Midbrain (tissue), 1 donor: ENCODE results near the gene EXOC3L4.

Experiments
- DNase-seq: peaks from one replicate; lab custom pipeline; 2025; lab: John Stamatoyannopoulos, UW

EXOC3L4 gene

DNA sequence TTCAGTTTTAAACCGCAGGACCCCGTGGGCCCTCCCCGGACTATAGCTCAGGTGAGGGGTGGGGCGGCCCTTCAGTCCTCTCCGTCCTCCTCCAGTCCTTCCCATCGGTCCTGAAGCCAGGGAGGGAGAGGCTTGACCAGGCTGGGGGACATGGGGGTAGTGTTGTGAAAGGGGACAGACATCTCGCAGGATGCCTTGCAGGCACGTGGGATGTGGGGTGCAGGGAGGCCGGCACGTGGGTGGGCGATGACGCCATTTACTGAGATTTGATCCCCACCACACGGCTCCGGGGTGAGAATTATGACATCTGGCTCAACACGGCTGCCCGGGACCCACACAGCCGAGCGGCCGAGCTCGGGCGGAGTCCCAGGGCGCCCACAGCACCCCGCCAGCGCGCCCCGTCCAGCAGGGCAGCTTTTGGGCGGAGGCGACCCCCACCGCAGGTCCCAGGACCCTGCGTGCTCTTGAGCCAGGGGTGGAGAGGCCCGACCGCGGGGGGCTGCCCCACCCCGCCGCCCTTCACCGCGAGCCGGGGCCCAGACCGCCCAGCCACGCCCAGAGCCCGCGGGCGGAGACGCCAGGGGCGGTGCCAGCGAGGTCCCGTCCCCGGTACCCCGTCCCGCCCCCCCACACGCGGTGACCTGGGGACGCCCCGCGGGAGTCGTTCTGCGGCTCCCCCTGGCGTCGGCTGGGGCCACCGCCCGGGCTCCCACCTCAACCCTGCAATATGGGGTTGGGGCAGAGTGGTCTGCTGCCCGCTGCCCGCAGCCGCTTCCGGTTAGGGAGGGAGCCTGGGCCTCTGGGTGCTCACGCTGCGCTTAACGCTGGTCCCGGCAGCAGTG, 3.3 kb upstream of the EXOC3L4 start:
- no peak for DNase-seq

DNA sequence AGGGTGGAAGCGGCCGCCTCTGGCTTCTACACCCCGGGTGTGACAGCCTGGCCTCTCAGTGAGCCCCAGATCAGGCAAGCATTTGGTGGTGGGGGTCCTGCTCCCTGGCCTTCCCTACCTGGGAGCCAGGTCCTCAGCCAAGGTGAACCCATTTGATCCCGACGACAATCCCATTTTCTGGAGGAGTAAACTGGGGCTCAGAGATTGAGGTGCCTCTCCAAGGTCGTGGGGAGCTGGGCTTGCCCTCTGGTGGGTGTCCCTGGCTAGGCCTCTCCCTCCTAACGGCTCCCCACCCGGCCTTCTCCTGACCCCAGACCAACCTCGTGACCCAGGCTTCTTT, 2.7 kb upstream of the EXOC3L4 start:
- DNase-seq = no peak

DNA sequence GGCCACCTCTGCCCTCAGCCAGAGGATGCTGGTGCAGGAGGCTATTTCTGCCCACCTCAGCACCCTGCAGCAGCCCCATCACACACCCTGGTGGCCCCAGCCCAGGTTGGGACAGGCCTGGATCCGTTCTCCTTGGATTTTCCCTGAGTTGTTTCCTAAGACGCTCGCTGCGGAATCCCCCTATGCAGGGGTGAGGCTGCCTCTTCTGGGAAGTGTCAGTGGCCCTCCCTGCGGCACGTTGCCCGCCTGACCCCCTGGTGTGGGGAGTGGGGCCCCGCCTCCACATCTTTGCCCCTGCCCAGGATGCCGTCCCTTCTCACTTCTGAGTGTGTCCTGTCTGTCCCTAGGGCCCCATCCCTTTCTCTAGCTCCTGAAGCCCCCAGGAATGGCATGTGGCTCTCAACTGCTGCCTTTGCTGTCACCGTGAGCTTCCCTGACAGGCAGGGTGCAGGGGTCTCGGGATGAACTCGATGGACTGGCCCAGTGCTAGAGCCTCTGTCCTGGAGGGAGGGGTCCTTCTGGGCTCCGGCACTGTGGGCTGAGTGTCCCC, 594 bp upstream of the EXOC3L4 start:
- DNase-seq = no peak

DNA sequence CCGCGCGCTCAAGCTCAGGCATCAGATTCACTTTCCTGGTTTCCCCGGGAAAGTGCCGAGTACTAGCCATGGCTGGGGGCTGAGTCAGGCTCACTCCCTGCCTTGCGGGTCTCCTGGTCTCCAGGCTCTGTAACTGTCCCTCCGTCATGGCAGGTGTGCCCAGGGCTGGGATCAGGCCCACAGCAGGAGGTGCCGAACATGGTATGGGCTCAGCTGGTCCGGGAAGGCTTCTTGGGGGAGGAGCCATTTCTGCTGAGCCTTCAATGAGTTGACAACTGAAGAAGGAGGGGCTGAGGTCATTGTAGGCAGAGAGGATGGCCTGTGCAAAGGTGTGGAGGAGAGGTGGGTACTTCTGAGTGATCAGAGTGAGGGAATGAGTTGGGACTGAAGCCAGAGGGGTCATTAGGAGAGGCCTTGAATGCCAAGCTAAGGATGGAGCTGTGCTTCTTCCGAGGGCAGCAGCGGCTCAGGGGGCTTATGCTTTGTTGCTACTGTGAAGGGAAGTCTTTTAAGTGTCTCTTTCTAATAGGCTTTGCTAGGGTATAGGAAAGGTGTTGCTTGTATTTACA, 769 bp downstream of the EXOC3L4 start:
- no peak for DNase-seq

DNA sequence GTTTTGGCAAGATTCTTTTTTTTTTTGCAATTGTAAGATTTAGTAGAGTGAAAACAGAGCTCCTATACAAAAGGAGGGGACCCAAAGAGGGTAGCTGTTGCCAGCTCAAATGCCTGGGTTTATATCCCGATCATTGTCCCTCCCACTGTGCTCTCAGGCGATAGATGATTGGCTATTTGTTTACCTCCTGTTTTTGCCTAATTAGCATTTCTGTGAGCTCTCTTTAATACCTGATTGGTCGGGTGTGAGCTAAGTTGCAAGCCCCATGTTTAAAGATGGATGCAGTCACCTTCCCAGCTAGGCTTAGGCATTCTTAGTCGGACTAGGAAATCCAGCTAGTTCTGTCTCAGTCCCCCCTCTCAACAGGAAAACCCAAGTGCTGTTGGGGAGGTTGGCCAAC, 1.9 kb downstream of the EXOC3L4 start:
- no peak for DNase-seq

DNA sequence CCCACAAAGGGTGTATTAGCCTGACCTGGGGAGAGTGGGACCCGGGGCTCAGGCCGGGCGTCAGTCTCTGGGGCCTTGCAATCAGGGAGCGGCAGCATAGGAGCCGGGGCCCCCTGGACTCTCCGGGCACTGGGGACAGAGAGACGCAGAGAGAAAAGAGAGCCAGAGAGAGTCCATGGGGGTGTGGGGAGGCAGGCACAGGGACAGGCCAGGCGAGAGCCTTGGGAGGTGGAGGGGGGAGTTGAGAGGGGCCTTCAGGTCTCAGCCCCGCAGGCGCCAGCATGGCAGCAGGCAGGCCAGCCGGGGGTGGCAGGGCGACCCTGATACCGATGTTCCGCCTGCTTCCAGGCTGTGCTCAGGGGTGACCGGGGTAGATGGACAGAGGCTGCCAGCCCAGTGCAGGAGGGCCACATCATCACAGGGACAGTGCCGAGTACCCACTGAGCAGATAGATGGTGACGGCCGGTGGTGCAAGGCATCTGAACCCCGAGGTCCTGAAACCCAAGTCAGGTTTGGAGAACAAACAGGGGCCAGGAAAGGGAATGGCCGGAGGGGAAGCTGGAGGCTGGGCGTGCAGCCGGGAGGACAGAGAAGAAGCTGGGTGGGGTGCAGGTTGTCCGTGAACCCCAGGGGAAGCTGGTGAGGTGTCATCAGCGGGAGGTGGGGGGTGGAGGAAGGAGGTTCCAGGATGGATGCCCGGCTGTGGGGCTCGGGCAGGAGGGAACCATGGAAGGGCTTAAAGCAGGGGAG, 2.9 kb downstream of the EXOC3L4 start:
- DNase-seq = no peak

DNA sequence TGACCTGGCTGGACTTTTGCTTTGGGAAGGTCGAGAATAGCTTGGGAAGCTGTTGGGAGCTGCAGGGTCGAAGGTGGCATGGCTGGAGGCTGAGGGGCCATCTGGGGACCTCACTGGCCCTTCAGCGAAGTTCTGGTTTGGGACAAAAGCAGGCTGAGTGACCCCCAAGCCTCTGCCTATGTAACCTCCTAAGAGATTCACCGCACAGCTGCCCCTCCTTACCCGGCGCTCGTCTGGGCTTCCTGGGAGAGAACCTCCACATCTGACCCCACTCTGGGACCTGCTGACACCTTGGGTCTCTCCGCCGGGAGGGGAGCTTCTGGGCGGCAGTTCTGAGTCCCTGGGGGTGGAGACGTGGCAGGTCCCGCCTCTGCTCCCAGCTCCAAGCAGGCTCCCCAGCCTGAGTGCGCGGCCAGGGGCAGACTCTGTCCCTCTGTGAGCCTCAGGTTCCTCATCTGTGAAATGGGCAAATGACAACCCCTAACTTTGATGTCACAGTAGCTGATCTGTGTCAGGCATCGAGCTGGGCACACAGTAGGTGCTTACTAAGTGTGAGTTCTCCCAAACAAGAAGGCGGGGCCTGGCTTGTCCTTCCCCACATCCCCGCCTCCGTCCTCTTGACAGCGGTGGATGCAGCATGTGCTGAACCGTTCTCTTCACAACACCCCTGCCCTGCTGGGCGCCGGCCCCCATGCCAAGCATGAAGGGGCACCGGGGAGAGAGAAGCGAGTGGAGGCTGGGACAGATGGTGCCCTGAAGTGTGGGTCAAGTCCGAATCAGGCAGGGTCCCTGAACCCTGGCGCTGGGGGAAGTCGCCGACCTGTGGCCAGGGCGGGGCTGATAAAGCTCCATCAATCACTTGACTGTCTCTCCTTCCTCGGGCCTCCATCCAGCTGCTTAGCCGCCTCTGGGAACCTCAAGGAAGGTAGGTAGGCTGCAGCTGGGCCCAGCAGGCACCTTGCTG, 3.8 kb downstream of the EXOC3L4 start:
- DNase-seq = no peak

DNA sequence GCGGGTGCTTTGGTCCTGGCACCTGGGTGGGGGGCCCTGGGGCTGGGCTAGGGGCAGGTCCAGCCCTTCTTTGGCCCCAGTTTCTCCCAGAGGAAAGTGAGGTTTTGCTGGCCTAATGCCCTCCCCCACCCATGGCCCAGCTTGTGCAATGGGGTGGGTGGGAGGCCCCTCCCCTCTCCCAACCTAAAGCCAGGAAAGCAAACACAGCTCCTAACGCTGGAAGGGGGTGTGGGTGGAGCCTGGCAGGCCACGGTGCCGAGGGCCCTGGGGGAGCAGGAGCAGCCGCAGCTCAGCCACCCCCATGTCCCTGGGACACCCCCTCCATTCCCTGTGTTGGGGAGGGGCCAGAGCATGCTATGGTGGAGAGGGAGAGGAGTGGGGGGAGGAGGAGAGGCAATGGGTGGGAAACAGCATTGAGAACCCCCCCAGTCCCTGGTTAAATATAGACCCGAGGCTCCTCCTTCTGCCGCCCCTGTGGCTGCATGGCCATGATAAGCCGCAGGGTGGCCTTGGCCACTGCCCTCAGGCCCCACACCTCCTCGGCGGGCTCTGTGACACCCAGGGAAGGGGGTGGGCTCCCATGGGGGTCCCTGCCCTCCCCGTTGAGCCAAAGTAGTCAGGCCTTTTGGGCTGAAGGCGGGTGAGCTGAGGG, 4.7 kb downstream of the EXOC3L4 start:
- no peak for DNase-seq

DNA sequence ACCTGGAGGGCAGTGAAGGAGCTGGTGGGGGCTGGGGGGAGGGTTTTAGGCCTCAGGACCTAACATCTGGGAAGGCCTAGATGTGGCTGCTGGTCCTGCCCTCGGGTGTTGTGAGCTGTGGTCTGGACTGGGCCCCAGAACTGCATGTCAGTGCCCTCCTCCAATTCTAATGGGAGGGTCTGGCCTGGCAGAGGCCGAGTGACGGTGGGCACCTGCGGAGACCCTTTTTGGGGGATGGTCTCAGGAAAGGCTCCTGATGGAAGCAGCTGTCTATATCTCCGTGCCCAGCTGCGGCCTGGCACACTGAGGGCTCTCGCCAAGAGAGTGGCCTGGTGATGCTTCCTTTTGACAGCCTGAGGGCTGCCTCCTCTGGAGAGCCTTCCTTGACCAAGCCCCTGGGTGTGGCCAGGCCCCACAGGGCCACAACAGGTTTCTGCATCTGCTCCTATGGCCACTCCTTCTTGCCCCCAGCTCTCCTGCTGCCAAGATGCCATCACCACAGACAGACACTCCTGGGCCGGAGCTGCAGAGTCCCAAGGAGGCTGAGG, 5.3 kb downstream of the EXOC3L4 start:
- no peak for DNase-seq

DNA sequence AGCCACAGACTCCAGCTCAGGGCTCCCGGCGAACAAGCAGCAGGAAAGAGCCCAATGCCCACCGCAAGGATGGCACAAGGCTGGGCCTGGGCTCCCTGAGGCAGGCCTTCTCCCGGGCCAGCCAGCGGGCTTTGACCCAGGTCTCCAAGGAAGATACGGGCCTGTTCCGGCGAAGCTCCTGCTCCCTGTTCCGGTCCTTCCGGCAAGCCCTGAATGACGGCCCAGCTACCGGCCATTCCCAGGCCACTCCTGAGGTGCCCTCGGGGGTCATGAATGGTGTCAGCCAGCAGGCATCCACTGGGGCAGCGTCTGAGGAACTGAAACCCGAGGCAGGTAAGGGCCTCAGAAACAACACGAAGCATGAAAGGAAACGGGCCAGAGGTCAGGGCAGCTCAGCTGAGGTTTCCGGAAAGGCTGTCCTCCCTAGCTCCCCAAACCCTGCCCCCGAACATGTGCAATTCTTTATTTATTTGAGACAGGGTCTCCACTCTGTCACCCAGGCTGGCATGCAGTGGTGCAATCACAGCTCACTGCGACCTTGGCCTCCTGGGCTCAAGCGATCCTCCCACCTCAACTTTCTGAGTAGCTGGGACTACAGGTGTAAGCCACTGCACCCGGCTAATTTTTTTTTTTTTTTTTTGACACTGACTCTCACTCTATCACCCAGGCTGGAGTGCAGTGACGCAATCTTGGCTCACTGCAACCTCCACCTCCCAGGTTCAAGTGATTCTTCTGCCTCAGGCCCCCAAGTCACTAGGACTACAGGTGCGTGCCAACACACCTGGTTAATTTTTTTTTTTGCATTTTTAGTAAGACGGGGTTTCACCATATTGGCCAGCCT, 6.0 kb downstream of the EXOC3L4 start:
- DNase-seq = no peak

DNA sequence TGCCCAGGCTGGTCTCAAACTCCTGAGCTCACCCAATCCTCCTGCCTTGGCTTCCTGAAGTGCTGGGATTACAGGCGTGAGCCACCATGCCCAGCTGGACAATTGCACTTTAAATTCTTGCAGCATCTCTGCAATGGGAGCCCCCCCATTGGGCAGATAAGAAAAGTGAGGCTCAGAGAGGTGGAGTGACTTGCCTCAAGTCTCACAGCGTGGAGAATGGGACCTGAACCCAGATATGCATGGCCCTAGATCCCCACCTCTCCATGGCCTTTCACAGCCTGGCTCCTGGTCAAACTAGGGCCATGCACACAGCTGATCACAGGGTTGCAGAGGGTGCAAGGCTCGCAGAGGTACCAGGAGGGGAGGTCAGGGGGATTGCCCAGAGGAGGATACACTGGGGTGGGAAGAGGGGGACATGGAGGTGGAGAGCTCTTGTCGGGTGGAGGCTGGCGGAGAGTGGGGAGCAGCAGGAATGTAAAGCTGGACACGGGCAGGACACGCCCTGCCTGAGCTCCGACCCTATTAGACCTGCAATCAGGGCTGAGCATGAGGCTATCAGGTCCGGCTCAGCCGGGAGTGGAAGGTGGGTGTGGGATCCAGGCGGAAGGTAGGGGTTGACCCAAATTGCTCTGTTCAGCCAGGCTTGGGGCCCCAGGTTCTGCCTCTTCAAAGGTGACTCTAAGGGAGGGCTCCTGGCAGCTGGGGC, 6.9 kb downstream of the EXOC3L4 start:
- DNase-seq = no peak

DNA sequence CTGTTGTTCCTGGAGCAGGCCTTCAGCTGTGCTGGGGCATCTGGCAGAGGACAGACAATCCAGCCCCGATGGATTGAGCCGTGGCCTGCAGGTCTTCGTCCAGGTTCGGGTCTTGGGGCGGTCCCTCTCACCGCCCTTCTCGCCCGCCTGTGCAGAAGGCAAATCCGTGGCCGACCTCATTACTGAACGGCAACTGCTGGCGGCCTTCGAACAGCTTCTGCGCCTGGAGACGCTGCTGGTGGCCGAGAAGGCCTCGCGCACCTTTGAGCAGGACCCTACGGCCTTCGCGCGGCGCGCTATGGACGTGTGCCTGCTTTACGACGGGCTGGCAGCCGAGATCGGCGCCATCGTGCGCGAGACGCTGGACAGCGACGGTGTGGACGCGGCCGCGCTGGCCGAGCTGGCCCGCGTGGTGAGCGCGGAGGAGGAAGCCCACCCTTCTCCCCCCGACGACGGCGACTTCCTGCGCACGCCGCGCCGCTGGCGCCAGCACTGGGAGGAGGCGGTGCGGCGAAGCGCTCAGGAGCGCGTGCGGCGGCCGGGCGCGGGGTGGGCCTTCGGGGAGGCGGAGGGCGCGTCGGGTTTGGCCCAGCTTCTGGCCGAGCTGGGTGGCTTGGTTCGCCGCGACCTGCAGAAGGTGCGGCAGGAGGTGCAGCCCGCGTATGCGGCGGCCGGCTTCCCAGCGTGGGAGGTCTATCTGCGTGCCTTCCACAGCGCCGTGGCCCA, 7.6 kb downstream of the EXOC3L4 start:
- no peak for DNase-seq

DNA sequence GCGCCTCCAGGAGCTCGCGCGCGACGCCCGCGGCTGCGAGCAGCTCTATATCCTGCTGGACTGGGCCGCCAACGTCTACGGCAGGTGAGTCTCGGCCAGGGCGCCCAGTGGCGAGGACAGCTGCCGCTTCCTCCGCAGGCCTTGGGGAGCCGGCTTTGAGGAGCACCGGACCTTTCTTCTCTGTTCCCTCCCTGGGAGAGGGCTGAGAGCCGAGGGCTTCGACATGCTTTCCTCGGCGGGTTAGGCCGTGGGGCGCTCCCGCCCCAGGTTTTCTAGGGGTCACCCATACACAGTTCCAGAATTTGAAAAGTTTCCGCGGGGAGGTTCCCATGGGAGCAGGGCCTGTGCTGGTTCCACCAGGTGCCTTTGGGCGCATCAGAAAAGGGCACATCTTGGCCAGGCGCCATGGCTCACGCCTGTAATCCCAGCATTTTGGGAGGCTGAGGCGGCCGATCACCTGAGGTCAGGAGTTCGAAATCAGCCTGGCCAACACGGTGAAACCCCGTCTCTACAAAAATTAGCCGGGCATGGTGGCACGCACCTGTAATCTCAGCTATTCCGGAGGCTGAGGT, 8.2 kb downstream of the EXOC3L4 start:
- no peak for DNase-seq

DNA sequence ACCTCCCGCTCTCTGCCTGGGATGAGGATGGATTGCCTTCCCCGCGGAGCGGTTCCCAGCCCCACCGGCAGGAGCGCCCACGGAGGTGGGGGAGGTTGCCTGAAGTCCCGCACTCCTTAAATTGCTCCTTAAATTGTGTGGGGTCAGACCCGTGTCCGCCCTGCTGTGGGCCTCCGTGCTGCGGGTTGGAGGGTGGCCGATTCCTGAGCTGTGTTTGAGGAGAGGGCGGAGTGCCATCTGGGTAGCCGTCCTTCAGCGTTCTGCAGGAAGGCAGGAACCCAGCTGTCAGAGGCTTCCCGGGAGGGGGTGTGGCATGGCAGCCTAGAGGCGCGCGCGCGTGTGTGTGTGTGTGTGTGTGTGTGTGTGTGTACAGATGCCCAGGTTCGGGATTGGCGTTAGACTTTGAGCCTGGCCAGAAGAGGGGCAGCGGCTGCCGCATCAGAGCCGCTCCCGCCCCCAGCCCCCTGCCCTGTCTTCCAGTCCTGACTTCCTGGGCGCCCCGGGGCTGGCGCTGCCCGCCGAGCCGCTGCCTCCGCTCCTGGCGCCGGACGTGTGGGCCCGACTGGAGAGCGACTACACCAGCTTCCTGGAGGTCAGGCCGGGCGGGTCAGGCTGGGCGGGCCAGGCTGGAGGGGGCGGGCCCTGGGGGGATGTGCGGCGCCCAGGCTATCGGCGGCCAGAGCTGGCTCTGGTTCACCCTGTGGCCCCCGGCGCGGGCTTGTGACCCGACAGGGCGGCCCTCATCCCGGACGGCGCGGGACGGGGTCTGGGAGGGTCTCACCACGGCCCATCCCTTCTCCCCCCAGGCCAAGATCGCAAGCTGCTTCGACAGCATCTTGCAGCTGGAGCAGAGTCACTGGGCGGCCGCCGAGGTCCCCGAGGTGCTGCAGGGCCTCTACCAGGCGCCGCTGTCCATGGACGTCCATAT, 9.2 kb downstream of the EXOC3L4 start:
- no peak for DNase-seq

DNA sequence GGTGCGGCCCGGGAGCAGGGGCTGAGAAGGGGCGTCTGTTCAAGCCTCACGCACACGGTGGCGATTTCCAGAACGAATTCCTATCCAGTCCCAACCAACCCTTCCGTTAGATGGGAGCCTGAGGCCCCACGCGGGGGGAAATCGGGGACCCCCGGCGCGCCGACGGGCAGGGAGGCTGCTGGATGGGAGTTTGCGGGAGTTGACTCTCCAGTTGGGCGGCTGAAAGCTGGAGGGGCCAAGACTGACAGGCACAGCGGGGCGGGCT, 9.8 kb downstream of the EXOC3L4 start:
- DNase-seq = no peak

DNA sequence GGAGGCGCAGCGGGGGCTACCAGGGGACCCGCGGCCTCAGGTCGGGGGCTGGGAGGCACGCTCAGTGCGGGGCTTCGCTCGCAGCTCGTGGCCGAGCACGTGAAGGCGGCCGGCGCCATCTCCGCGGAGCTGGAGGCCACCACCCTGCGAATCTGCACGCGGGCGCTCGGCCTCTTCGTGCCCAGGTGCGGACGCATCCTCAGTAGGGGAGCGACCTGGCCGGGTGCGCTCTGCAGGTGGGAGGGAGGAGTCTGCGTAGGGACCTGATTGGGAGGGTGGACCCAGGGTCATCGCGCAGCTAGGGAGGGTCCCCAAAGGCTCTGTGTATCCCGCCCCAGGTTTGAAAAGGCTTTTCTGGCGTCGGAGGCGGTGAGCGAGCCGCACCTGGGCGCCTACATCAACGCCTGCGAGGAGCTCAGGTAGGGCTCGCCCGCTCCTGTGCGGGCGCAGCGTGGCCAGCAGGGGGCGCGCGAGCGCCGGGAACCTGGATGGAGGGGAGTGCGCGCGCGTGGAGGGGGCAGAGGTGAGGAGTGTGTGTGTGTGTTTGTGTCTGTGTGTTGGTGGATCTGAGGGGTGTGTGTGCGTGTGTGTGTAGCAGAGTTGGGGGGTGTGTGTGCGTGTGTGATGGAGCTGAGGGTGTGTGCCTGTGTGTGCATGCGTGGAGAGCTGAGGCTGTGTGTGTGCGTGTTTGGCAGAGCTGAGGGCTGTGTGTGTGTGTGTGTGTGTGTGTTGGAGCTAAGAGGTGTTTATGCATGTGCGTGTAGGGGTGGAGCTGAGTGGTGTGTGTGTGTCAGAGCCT, 10.3 kb downstream of the EXOC3L4 start:
- DNase-seq = peak; percentile 23
